Tibial artery (tissue), 4 donors: Measurements from ENCODE around the gene EDN3.

Experiments used
- DNase-seq, 2 donors: peaks; one replicate each; pipeline ENCODE4 v3.0.0-alpha.2; 2019
- H3K27ac ChIP-seq, 2 donors: fragments of 200-600 bp; sonication (generic) in 1 of 2; 1 replicate in 1 of 2; 2 replicates in 1 of 2; pipeline ENCODE4 v1.5.1; 2018 to 2019; ENCODE audit warnings: mild to moderate bottlenecking in 1 of 2
- H3K27me3 ChIP-seq, 2 donors: fragments of 200-600 bp; sonication (generic) in 1 of 2; one replicate each; pipeline versions ENCODE4 v1.5.1 to v1.6.0; 2016 to 2019
- H3K36me3 ChIP-seq, 3 donors: fragments of 200-600 bp; sonication (generic) in 2 of 3; one replicate each; pipeline ENCODE4 v1.5.1; 2016 to 2019; ENCODE audit warnings: mild to moderate bottlenecking in 2 of 3
- H3K4me1 ChIP-seq, 4 donors: fragments of 200-600 bp; sonication (generic) in 2 of 4; 1 replicate in 3 of 4; 2 replicates in 1 of 4; pipeline ENCODE4 v1.5.1; 2016 to 2019
- H3K4me3 ChIP-seq, 2 donors: fragments of 200-600 bp; sonication (generic) in 1 of 2; 1 replicate in 1 of 2; 2 replicates in 1 of 2; pipeline ENCODE4 v1.5.1; 2018 to 2019; ENCODE audit warnings: mild to moderate bottlenecking in 2 of 2
- H3K9me3 ChIP-seq, 3 donors: fragments of 200-600 bp; sonication (generic) in 1 of 3; one replicate each; pipeline ENCODE4 v1.5.1; 2016 to 2019
- CTCF ChIP-seq, 2 experiments: fragments of 200-600 bp in 1 of 2; fragments of 450-650 bp in 1 of 2; IDR thresholded peaks; one replicate each; pipeline ENCODE4 v1.5.1; 2017 to 2019; ENCODE audit warnings: antibody characterized with exemption in 2 of 2, mild to moderate bottlenecking in 1 of 2, moderate library complexity in 1 of 2
- intact Hi-C: fragments of 100-400 bp; cut with DNase I; formaldehyde crosslinking; loops from one replicate; pipeline ENCODE4 v1.15.0; 2023; ENCODE audit warnings: low total_unique reads

EDN3 gene

GRCh38 chr20:59307270-59307669, 6.9 kb downstream of the EDN3 start:
- H3K36me3 ChIP-seq, result no peaks in the 10 kb centered on the region
- intact Hi-C loops, result no loop called here
- no peaks in the 10 kb centered on the region for H3K4me1 ChIP-seq
- no peak for TF ChIP-seq CTCF (IDR thresholded peaks at IDR 0.05)
- no peak overlapping the region for H3K27ac ChIP-seq
- H3K9me3 ChIP-seq, result no peaks in the 10 kb centered on the region
- H3K4me3 ChIP-seq, result no peak overlapping the region
- DNase-seq, result no peak
- peaks cover 0 to 13% of the 10 kb centered on the region in 2 donors for H3K27me3 ChIP-seq

- no peak overlapping the region for H3K4me3 ChIP-seq
- DNase-seq, result no peak
- H3K27ac ChIP-seq, result no peak overlapping the region
- no peaks in the 10 kb centered on the region for H3K4me1 ChIP-seq
- H3K27me3 ChIP-seq, result peaks cover 0 to 8% of the 10 kb centered on the region in 2 donors
- no peaks in the 10 kb centered on the region for H3K9me3 ChIP-seq
- H3K36me3 ChIP-seq, result no peaks in the 10 kb centered on the region
- TF ChIP-seq CTCF (IDR thresholded peaks at IDR 0.05), result no peak
- intact Hi-C loops, result no loop called here
These were observed 8.2 kb downstream of the EDN3 start for GRCh38 chr20:59308493-59309201.

- no peaks in the 10 kb centered on the region for H3K36me3 ChIP-seq
- no peaks in the 10 kb centered on the region for H3K9me3 ChIP-seq
- DNase-seq, result no peak
- intact Hi-C loops, result no loop called here
- H3K4me3 ChIP-seq, result no peak overlapping the region
- no peaks in the 10 kb centered on the region for H3K4me1 ChIP-seq
- TF ChIP-seq CTCF (IDR thresholded peaks at IDR 0.05), result no peak
- peaks cover 0 to 8% of the 10 kb centered on the region in 2 donors for H3K27me3 ChIP-seq
- H3K27ac ChIP-seq, result no peak overlapping the region
These were observed 8.8 kb downstream of the EDN3 start for GRCh38 chr20:59309218-59309617.

GRCh38 chr20:59314997-59315396, 14.6 kb downstream of the EDN3 start:
- no peak overlapping the region for H3K4me3 ChIP-seq
- TF ChIP-seq CTCF (IDR thresholded peaks at IDR 0.05), result no peak
- no peaks in the 10 kb centered on the region for H3K36me3 ChIP-seq
- peaks cover 0 to 5% of the 10 kb centered on the region in 2 donors for H3K27me3 ChIP-seq
- H3K9me3 ChIP-seq, result no peaks in the 10 kb centered on the region
- DNase-seq, result no peak
- no peaks in the 10 kb centered on the region for H3K4me1 ChIP-seq
- H3K27ac ChIP-seq, result no peak overlapping the region
- intact Hi-C loops, result no loop called here

GRCh38 chr20:59316911-59317731, 16.7 kb downstream of the EDN3 start:
- Histone ChIP-seq H3K9me3 (no peaks in the 10 kb centered on the region), H3K27me3 (peaks cover 0 to 5% of the 10 kb centered on the region in 2 donors), H3K4me3 (no peak overlapping the region), H3K4me1 (no peaks in the 10 kb centered on the region), H3K36me3 (no peaks in the 10 kb centered on the region), H3K27ac (no peak overlapping the region)
- intact Hi-C loops, result no loop called here
- no peak for TF ChIP-seq CTCF (IDR thresholded peaks at IDR 0.05)
- no peak for DNase-seq
